HCEC 1CT (cell line): Measurements from ENCODE around the gene NR1H4.
"Not testable (repeated sequence)": the region's sequence is repeated elsewhere in the genome, so short reads cannot be mapped to it uniquely, and the experiment has no call there.

ENCODE experiments used
- DNase-seq: peaks from one replicate; pipeline ENCODE4 v3.0.0-alpha.2; 2017

The NR1H4 gene

DNA sequence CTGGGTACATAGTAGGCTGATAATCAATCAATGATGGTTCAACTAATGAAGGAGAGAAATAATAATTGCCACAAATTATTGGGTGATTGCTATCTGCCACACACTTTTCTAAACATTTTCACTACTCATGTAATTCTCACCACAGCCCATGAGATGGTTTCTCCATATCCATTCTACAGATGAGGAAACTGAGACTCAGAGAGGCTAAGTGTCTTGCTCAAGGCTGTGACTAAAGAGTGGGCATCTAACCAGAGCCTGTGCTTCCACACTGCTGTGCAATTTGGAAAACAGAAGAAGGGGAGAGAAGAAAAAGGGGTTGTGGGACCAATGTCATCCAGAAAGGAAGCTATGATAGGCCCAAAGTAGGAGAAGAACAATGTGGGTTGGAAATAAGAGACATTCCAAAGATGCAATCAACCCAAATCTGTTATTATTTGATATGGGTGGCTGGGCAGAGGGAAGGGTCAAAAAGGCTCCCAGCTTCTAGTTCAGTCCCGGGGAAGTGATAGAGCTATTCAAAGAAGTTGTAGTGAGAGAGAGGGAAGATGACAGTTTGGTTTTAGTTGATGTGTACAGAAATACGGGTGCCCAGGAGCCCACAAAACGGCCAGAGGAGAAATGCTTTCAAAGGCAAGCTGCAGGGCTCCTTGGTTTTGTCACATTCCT, 483 bp upstream of the NR1H4 start:
- DNase-seq, result no peak

- no peak for DNase-seq
Measured at GRCh38 chr12:100474617-100475016, 951 bp downstream of the NR1H4 start.

DNA sequence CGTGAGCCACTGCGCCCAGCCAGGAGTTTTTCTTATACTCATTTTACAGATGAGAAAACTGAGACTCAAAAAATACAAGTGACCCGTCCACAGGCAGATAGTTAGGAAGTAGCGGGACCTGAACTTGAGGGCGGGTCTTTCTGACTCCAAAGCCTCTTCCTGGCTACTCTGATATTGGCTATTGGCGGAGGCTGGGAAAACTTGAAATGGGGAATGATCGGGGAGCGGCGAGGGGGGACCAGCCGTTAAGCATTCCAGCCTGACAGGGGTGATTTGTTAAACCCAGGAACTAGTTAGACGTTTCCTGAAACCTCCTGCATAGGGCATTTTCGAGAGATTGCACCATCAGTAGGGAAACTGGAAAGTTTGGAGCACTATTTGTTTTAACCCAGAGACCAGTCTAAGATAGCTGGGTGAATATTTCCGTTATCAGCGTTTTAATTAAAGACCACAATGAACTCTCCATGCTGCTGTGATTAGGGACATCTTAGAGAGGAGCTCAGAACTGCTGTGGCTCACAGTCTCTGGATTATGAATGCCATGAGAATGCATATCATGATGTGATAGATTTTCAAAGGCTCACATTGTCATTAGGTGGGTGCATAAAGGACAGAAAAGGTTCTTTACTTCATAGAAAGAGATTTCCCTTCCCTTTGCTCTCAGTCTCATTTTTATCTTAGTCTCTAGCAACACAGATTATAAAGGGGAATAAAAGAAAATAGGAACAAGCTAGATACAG, 2.5 kb downstream of the NR1H4 start:
- DNase-seq, result no peak

DNA sequence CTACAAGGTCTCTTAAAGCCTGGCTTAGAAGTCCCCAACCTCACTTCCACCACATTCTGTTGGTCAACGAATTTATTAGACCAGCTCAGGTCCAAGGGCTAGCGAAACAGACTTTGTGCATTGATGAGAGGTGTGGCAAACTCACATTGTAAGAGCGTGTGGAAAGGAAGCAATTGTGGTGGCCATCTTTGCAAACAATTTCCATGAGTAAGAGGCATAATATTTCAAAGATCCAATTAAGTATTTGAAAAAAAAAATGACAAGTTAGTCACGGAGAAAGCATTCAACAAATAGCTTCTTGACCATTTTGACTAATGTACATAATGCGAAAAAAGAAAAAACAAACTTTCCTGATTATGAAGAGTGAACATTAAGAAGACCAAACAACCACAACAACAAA, 7.4 kb downstream of the NR1H4 start:
- peak; percentile 75 for DNase-seq

DNA sequence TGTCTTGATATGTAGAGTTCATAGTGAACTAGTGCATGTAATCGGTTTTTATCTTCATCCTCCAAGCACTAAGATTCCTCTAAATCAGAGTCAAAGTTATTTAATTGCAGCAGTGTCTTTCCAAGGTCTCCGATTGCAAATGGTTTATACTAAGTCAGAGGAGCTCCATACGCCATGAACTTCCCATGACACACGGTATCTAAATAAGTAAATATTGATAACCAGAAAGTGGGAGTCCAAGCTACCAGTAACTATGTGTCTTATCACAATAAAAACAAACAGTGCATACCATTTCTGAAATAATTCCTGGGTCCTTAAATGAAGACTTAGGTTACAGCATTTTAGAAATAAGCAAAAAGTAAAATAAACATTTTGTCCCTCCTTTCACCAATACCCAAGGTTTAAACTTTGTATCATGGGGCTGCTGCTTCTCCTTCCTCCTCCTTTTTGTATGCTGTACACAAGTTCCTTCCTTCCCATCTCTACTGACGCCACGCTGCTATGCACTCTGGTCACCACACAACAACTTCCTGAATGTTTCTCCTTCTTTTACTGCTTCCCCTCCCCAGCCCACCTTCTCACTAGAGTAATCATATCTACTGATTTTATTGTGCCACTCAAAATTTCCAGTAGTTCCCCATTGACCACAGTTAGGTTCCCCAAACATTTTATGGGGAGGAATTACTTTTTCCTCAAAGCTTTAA, 10.7 kb downstream of the NR1H4 start:
- no peak for DNase-seq

DNA sequence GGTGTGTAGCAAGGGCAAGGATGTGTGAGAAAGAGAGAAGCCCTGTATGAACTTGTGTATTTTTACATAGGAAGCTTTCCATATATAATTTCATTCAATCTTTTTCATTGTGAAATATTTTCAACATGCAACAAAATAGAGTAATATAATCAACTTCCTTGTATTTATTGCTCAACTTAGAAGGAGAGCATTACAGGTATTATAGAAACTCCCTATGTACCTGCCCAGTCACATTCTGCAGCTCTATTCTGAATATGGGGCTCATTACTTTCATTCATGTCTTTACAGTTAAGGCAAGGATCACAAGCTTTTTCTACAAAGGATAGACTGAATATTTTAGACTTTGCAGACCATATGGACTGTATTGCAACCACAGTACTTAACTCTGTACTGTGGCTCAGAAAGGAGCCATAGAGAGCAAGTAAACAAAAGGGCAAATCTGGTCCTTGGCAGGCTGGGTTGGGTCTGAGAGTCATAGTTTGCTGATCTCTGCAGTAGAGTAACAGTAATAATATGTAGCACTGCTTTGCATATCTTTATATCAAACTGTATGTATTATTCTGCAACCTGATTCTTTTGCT, 11.3 kb downstream of the NR1H4 start:
- no peak for DNase-seq

DNA sequence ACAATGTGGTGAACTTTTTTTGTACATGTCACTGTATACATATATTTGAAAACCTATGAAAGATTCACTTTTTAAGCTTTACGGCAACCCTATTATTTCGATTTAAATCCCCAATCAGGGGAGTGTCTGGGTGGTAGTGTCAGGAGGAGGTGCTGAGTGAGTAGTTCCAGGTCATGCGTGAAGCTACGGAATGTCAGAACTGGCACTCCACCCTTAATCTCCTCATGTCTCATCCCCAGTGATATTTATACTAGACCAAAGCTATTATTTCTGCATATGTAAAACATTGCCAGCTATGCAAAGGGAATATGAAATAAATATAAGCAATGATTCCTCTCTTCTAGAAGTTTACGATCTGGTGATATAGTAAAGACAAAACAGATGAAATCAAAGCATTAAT, 12.3 kb downstream of the NR1H4 start:
- DNase-seq, result no peak

GRCh38 chr12:100489251-100489820, 15.7 kb downstream of the NR1H4 start:
- DNase-seq, result peak; percentile 7

- DNase-seq, result no peak
Measured at GRCh38 chr12:100490056-100490455, 16.4 kb downstream of the NR1H4 start.

- DNase-seq, result no peak
Measured at GRCh38 chr12:100491104-100491503, 17.4 kb downstream of the NR1H4 start.

DNA sequence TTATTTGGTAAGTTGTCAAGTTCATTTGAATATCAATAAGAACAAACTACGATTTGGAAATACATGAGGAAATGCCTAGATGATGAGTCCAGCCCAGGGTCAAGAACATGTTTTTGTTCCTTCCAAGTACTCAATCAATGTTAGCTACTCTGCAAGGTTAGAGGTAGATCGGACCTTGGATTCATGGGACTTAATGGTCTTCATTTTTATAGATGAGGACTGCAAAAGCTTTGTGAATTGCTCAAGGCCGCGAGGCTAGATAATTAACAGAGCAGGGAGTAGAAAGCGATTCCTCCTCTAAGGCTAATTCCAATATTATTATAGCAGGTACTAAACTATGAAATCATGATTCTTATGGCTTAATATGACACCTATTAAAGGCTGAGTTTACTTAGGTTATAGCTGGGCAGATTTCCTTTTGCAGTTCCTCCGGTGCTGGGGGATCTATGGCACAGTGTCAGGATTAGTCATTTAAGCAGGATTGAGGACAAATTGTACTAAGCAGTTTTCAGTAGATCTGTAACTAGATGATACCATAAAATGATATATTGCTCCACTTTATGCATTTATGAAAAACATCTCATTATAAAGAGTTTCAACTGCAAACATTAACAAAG, 19.8 kb downstream of the NR1H4 start:
- DNase-seq, result peak; percentile 40

- no peak for DNase-seq
Measured at GRCh38 chr12:100494026-100494425, 20.4 kb downstream of the NR1H4 start.

- DNase-seq, result no peak
Measured at GRCh38 chr12:100494538-100494937, 20.9 kb downstream of the NR1H4 start.

GRCh38 chr12:100497105-100497795, 23.6 kb downstream of the NR1H4 start:
- no peak for DNase-seq

DNA sequence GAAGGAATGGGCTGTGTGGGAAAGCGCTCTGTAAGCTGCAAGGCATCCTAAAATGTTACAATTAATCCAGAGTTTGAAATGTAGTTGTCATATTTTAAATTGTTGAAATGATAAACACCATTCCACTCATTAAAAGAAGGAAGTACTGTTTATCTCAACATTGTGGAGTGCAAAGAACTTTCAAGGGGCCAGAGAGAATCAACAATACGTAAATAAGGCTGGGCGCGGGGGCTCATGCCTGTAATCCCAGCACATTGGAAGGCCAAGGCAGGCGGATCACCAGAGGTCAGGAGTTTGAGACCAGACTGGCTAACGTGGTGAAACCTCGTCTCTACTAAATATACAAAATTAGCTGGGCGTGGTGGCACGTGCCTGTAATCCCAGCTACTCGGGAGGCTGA, 24.5 kb downstream of the NR1H4 start:
- no peak for DNase-seq

- no peak for DNase-seq
Measured at GRCh38 chr12:100499416-100499815, 25.8 kb downstream of the NR1H4 start.

GRCh38 chr12:100502718-100503117, 29.1 kb downstream of the NR1H4 start:
- not testable (repeated sequence) for DNase-seq

DNA sequence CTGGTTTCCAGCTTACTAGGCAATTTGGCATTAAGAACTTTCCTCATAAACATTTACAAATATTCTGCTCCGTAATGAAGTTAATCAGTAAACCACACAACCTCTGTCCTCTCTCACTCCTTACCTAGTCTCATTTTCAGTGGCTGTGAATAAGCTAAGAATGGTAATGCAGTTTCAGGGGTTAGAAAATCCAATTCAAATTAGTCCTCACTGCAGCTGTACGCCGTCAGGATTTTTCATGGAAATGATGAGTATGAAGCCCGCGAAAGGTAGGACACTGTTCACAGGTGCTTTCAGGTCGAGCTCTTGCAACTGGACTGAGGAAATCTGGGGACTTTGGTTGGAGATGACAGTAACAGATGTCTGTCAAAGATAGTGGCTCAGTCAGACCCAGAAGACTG, 29.6 kb downstream of the NR1H4 start:
- no peak for DNase-seq

- DNase-seq, result no peak
Measured at GRCh38 chr12:100504804-100505203, 31.1 kb downstream of the NR1H4 start.

DNA sequence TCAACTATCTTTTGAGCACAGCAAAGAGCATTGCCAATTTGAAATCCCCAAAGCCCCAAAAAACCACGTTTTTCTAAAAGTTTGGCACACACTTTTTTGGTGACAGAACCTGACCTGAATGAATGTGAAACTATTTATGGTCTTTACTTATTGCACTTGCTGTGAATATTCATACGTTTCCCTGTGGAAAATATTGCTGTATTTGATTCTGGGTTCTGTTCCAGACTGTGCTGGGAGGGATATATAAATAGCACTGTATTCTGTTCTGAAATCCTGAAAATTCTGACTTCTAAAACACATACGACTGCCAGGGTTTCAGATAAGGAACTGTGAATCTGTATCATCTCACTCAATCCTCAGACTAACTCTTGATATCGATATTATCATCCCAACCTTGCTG, 35.1 kb downstream of the NR1H4 start:
- DNase-seq, result no peak

- DNase-seq, result no peak
Measured at GRCh38 chr12:100512692-100513091, 39.0 kb downstream of the NR1H4 start.

DNA sequence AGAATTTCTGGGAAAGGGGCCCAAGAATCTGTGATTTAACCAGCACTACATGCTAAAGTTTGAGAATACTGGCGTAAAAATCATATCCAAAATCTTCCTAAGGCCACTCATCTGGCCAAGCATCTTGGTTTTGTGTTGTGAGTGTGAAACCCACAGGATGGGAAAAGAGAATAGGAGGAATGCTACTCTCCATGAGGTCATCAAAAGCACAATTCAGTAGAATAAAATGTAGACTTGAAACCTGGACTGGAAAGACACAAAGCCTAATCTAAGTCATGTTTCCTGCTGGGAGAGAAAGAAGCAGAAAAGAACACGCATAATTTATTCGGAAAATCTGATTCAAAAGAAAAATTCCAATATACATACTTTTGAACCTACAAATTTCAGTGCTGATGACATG, 42.3 kb downstream of the NR1H4 start:
- DNase-seq, result no peak
